ENCODE data around the gene ARHGAP24.

GRCh38 chr4:85774000-85774399 is 299.1 kb downstream of the ARHGAP24 start:
- TF ChIP-seq, protein P1, sequence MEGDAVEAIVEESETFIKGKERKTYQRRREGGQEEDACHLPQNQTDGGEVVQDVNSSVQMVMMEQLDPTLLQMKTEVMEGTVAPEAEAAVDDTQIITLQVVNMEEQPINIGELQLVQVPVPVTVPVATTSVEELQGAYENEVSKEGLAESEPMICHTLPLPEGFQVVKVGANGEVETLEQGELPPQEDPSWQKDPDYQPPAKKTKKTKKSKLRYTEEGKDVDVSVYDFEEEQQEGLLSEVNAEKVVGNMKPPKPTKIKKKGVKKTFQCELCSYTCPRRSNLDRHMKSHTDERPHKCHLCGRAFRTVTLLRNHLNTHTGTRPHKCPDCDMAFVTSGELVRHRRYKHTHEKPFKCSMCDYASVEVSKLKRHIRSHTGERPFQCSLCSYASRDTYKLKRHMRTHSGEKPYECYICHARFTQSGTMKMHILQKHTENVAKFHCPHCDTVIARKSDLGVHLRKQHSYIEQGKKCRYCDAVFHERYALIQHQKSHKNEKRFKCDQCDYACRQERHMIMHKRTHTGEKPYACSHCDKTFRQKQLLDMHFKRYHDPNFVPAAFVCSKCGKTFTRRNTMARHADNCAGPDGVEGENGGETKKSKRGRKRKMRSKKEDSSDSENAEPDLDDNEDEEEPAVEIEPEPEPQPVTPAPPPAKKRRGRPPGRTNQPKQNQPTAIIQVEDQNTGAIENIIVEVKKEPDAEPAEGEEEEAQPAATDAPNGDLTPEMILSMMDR (conservative IDR thresholded peaks at IDR 0.05; ENCODE audit: low read depth in 2 of 2) = no peak
- no peak for TF ChIP-seq EZH2 (IDR thresholded peaks at IDR 0.05; ENCODE audit: low read depth, unreplicated experiment)
- TF ChIP-seq STAT1 (IDR thresholded peaks at IDR 0.05; ENCODE audit: unreplicated experiment) = no peak
- TF ChIP-seq CREB1 (CRISPR knock-in tag; IDR thresholded peaks at IDR 0.05; ENCODE audit: low read depth) = no peak
- no peak for TF ChIP-seq POLR2AphosphoS5 (IDR thresholded peaks at IDR 0.05; ENCODE audit: low read depth)
- TF ChIP-seq EZH2phosphoT487 (IDR thresholded peaks at IDR 0.05; ENCODE audit: unreplicated experiment) = no peak
- no peak for TF ChIP-seq JUNB (IDR thresholded peaks at IDR 0.05; ENCODE audit: unreplicated experiment)
